Fibroblast of the aortic adventitia (primary cell): ENCODE data around the gene PNPLA5. TPM values are rescaled to one million over a fixed set of nuclear protein-coding genes. Genes with fewer than 3 reads are reported as not detected.

Source experiments
- DNase-seq: peaks from one replicate; pipeline ENCODE4 v3.0.0-alpha.2; 2010; ENCODE audit warnings: low read depth
- H3K4me3 ChIP-seq: 2 replicates; pipeline ENCODE4 v1.5.1; 2011; ENCODE audit warnings: low read depth, mild to moderate bottlenecking, control low read depth, low read length, moderate library complexity
- total RNA-seq: library from RNA; depleted of rRNA; stranded (reverse); fragments of >200 nt; gene quantifications from 2 replicates; pipeline ENCODE4 v1.2.3, GENCODE V29; 2012; ENCODE audit warnings: low replicate concordance
- TF ChIP-seq, protein P1 (sequence below): IDR thresholded peaks from 2 replicates; pipeline ENCODE4 v1.5.1; 2011; ENCODE audit warnings: mild to moderate bottlenecking, low read length, control low read depth, inconsistent platforms; ENCODE audit not compliant: insufficient read depth

The PNPLA5 gene
- total RNA-seq, 1 donor: not detected

DNA sequence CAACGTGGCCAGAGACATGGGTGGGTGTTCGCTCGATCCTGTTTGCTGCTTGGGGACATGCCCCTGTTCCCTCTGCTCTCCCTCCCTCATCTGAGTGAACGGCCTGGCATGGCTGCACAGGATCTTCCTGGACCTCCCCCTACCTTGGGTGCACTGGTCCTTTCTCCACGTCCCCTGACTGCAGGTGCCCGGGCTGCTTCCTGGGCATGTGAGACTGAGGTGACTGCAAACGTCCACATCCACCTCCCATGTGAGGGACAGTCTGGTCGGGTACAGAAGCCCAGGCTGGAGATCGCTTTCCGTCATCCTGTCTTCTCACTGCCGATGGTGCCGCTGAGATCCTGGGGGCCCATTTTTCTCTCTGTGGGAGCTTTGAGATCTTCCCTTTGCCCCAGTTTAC is 41.3 kb downstream of the PNPLA5 start:
- no peak overlapping the region for H3K4me3 ChIP-seq
- no peak for DNase-seq
- TF ChIP-seq, protein P1, sequence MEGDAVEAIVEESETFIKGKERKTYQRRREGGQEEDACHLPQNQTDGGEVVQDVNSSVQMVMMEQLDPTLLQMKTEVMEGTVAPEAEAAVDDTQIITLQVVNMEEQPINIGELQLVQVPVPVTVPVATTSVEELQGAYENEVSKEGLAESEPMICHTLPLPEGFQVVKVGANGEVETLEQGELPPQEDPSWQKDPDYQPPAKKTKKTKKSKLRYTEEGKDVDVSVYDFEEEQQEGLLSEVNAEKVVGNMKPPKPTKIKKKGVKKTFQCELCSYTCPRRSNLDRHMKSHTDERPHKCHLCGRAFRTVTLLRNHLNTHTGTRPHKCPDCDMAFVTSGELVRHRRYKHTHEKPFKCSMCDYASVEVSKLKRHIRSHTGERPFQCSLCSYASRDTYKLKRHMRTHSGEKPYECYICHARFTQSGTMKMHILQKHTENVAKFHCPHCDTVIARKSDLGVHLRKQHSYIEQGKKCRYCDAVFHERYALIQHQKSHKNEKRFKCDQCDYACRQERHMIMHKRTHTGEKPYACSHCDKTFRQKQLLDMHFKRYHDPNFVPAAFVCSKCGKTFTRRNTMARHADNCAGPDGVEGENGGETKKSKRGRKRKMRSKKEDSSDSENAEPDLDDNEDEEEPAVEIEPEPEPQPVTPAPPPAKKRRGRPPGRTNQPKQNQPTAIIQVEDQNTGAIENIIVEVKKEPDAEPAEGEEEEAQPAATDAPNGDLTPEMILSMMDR: no peak

DNA sequence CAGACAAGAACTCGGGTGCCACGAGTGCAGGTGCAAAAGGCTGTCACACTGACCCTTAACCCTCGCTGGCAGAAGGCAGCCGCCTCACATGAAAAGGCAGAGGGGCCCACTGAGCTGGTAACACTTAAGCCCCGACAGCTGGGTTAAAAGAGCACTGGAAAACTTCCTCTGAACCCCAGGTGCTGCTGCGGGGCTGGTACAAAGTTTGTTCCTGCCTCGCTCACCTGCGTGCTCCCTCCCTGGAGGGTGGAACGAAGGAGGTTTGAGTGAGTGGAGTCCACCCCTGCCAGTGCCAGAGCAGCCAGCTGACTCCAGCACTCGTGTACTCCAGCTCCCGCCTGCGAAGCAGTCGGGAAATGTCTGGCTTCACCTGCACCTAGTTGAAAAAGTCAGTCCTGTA is 42.1 kb downstream of the PNPLA5 start:
- TF ChIP-seq, protein P1: no peak

DNA sequence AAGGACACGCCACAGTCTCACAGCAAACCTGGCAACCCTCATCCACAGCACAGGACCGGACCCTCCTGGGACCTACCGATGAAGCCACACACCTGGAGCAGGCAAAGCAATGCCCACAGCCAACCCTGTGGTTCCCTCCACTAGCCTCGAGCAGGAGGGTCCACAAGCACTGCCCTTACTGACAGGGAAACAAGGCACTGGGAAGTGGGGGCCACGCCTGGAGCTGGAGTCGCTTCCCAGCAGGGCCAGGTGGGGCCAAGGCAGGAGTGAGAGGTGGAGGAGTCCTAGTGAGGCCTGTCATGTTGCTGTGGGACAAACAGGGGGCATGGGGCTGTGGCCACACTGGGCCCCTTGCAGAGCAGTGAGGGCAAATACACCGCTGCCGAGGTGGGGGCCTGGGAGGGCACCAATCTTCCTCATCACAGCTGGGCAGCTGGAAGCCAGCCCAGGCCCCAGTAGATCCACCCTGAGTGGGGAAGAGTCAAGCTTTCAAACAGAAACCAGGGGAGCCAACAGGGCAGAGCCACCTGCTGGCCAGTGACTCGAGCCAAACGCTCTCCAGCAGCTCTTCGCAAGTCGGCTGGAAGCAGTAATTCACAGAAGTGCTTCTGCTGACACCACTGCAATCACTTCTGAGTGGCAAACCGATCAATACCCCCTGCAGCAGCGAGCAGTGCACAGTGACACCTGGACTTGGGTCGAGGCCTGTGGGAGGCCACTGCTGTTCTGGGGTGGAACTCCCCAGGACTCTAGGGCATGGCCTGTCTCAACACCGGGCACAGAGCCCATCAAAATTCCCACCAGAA is 43.2 kb downstream of the PNPLA5 start:
- no peak overlapping the region for H3K4me3 ChIP-seq
- DNase-seq: peak; percentile 47
- TF ChIP-seq, protein P1: peak; percentile 52

More for the DNA sequence above, 42.1 kb downstream of the PNPLA5 start:
- DNase-seq: no peak
- H3K4me3 ChIP-seq: no peak overlapping the region

DNA sequence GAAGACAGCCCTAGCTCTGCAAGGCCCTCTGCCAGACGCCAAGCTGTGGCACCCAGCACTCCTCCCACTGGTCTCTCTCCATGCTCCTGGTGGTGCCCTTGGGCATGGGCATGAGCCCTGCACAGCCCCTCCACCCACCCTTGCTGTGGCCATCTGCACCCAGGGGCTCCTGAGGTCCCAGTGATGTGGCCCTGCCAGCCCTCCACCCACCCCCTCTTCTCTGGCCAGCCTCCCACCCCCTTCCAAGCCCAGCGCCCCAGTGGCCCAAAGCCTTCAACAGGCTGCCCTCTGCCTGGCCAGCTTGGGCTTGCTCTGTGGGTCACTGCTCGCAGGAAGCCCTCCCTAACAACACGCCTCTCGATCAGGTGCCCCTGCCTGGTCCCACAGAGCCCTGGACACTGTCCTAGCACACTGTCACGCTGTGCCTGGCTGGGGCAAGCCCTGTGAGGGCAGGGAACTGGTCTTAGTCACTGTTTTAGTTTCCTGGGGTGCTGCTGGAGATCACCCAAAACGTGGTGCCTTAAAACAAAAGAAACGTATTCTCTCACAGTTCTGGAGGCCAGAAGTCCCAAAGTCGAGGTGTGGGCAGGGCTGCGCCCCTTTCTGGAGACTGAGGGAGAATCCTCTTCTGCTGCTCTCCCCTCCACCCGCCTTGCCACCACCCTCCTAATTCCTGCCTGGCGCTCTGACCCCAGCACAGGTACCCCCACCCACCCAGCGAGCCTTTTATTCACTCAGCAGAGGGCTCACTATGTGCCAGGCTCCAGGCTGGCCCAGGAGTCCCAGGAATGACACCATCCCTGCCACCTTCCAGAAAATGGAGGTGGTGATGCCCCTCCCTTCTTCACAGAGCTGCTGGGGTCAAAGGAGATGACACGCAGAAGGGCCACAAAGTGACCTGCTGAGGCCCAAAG is 44.2 kb downstream of the PNPLA5 start:
- H3K4me3 ChIP-seq: no peak overlapping the region
- DNase-seq: no peak
- TF ChIP-seq, protein P1: no peak

DNA sequence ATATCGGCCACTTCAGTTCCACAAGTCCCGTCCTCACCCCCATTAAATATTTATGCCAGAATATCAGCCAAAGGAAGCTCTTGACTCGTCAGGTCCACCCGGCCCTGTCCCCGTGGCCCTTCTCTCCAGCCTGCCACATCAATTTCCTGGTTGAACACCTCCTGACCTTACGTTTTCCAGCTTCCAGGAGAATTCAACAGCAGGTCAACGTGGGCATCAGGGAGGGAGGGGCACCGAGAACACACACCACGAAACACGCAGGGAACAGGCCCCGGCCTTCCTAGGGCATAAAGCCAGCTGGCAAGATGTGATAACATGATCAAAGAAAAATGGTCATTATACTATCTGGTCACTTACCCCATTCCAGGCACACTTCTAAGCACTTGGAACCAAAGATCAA is 44.8 kb downstream of the PNPLA5 start:
- no peak for DNase-seq
- no peak overlapping the region for H3K4me3 ChIP-seq
- TF ChIP-seq, protein P1: no peak

DNA sequence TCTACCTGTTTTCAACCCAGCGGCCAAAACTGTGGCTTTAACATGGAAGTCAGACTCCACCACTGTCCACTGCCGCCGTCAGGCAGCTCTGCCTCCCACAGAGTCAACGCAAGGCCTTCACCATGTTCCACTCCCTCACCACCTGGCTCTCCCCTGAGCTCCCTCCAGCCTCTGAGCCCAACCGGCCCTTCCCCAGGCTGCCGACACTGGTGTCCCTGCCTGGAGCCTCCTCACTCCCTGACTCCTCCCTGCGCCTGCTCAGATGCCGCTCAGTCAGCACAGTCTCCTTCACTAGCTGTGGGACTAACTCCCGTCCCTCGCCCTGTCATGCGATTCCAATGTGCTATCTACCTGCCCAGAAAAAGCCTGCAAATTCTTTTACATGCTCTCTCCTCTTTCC is 45.8 kb downstream of the PNPLA5 start:
- no peak for DNase-seq
- no peak overlapping the region for H3K4me3 ChIP-seq
- TF ChIP-seq, protein P1: no peak
